ENCODE measurements around the gene KRT86. TPM values are rescaled to one million over a fixed set of nuclear protein-coding genes. Genes with fewer than 3 reads are reported as not detected.

KRT86 gene
- total and polyA plus RNA-seq, 2 of the 8 experiments (the other 6 are each of a cell fraction or from before 2014, with no cell fraction given) = 0.12 TPM; not detected in 1

DNA sequence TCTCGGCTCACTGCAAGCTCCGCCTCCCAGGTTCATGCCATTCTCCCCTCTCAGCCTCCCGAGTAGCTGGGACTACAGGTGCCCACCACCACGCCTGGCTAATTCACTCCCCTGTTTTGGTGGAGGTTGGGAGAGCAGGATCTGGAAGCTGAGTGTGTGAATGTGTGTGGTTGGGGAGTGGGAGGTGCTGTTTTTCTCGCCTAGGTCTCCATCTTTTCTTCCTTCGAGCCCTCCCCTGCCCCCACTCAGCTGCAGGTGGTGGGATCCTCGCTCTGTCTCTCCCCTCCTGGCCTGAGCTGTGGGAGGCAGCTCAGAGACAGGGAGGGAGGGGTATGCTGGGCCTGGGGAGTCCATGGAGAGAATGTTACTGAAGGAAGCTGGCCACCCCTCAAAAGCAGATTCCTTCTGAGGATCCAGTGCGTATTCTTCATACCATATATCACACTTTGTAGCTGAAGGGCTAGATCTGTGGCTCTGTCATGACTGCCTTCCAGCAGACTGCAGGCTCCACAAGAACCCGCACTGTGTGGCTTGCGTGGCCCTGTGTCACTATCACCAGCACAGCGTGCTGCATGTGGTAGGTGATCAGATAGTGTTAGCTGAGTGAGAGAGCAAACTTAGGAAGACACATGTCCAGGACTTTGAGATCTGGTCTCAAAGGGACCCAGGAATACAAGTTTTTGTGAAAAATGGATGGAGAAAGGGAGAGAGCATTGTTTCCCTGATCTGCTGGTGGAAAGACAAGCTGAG, 44.0 kb downstream of the KRT86 start (continued):
- no peak for TF ChIP-seq TBP (IDR thresholded peaks at IDR 0.05; ENCODE audit: low read depth, low read length)
